CD4-positive, alpha-beta T cell (primary cell): ENCODE results near the gene ZNF423. TPM values are rescaled to one million over a fixed set of nuclear protein-coding genes. Genes with fewer than 3 reads are reported as not detected.

ENCODE experiments used
- ATAC-seq: fragments of 200-7000 bp; cut with Tn5 transposase; one replicate; pipeline ENCODE4 v1.10.0; 2022; ENCODE audit warnings: mild to moderate bottlenecking; ENCODE audit not compliant: poor library complexity
- CTCF ChIA-PET: fragments of 350-600 bp; sonication (Branson Sonifier 250); formaldehyde crosslinking; loops from one replicate; lab custom pipeline; 2021; ENCODE audit warnings: antibody characterized with exemption, inconsistent platforms; lab: Charles Lee
- POLR2A ChIA-PET: fragments of 350-600 bp; sonication (Branson Sonifier 250); formaldehyde crosslinking; loops from one replicate; lab custom pipeline; 2021; ENCODE audit warnings: antibody characterized with exemption, inconsistent platforms; lab: Charles Lee
- DNase-seq, 14 experiments: peaks; one replicate each; pipeline ENCODE4 v3.0.0-alpha.2; 2013 to 2020; ENCODE audit warnings: mixed read lengths in 2 of 14
- H3K27ac ChIP-seq, 2 donors: one replicate each; pipeline versions ENCODE4 v1.5.1 to v1.7.0; 2013; ENCODE audit warnings: low read length in 2 of 2, low read depth in 1 of 2, mild to moderate bottlenecking in 1 of 2
- H3K27me3 ChIP-seq, 2 experiments: 1 replicate in 1 of 2; 2 replicates in 1 of 2; pipeline versions ENCODE4 v1.6.1 to v1.7.0; 2013; ENCODE audit warnings: low read length in 2 of 2, control low read depth in 1 of 2, mild to moderate bottlenecking in 1 of 2, moderate library complexity in 1 of 2; ENCODE audit not compliant: insufficient read depth in 2 of 2, control insufficient read depth in 1 of 2
- H3K36me3 ChIP-seq: one replicate; pipeline ENCODE4 v1.6.1; 2013; ENCODE audit warnings: low read length, control low read depth; ENCODE audit not compliant: insufficient read depth
- H3K4me1 ChIP-seq: one replicate; pipeline ENCODE4 v1.6.1; 2013; ENCODE audit warnings: low read length, control low read depth; ENCODE audit not compliant: insufficient read depth
- H3K4me3 ChIP-seq: one replicate; pipeline ENCODE4 v1.5.1; 2013; ENCODE audit warnings: mild to moderate bottlenecking, low read length, moderate library complexity
- H3K9me3 ChIP-seq, 2 experiments: 1 replicate in 1 of 2; 2 replicates in 1 of 2; pipeline versions ENCODE4 v1.6.1 to v1.7.0; 2013; ENCODE audit warnings: low read length in 2 of 2, mild to moderate bottlenecking in 2 of 2, control low read depth in 1 of 2, moderate library complexity in 1 of 2; ENCODE audit not compliant: control insufficient read depth in 1 of 2, insufficient read depth in 1 of 2
- H3K27ac Mint-ChIP-seq: one replicate; pipeline ENCODE4 v1.8.0; 2020; ENCODE audit warnings: mixed read lengths
- H3K27me3 Mint-ChIP-seq: one replicate; pipeline ENCODE4 v1.8.0; 2021; ENCODE audit warnings: mixed read lengths
- H3K36me3 Mint-ChIP-seq: one replicate; pipeline ENCODE4 v1.8.0; 2021; ENCODE audit warnings: low read depth, mixed read lengths
- H3K4me1 Mint-ChIP-seq: one replicate; pipeline ENCODE4 v1.8.0; 2021; ENCODE audit warnings: low read depth, mixed read lengths
- H3K4me3 Mint-ChIP-seq: one replicate; pipeline ENCODE4 v1.8.0; 2020; ENCODE audit warnings: mild to moderate bottlenecking, mixed read lengths
- H3K9me3 Mint-ChIP-seq: one replicate; pipeline ENCODE4 v1.8.0; 2020; ENCODE audit warnings: mixed read lengths
- intact Hi-C, 2 experiments: fragments of 100-400 bp; cut with DNase I in 1 of 2; cut with micrococcal nuclease in 1 of 2; formaldehyde crosslinking; loops; one replicate each; pipeline versions ENCODE4 v1.15.1 to v1.9.0; 2023 to 2025; cut with DNase I, micrococcal nuclease
- total RNA-seq, 174 experiments: library from RNA in 2 of 174; stranded (reverse) in 2 of 174; gene quantifications; one replicate each; pipeline ENCODE4 v1.2.3 and lab custom pipeline; 2021 to 2026
- TF ChIP-seq, protein P1 (sequence below): fragments of 200-600 bp; IDR thresholded peaks from one replicate; pipeline ENCODE4 v1.8.0; 2022; ENCODE audit warnings: antibody characterized with exemption, mild to moderate bottlenecking

The ZNF423 gene
- total RNA-seq, 2 experiments from 2014 or later = not detected

DNA sequence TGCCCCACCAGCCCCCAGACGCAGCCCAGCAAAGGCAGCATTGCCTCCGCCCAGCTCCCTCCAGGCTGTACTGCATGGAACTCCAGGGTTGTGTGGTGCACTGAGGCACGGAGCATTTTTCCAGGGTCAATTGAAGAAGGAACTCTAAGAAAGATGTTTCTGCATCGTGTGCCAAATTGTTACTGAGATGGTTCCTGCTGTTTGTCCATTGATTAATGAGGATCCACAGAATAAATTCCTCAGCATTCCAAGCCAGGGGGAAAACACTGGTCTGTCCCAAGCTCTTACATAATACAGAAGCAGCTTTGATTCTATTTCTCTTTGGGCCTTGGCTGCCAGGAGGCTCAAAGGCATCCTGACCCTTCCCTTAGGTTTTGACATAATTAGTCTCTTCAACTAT lies 80.9 kb downstream of the ZNF423 start:
- no peaks in the 10 kb centered on the region for H3K4me1 ChIP-seq
- H3K27me3 ChIP-seq = no peaks in the 10 kb centered on the region
- ATAC-seq = no peak
- H3K9me3 ChIP-seq = no peaks in the 10 kb centered on the region
- H3K27me3 Mint-ChIP-seq = peaks cover 4% of the 10 kb centered on the region
- ChIA-PET CTCF (no interaction called here), POLR2A (no interaction called here)
- no peak overlapping the region for H3K4me3 Mint-ChIP-seq
- intact Hi-C loops = no loop called here
- no peaks in the 10 kb centered on the region for H3K9me3 Mint-ChIP-seq
- no peak overlapping the region for H3K27ac Mint-ChIP-seq
- no peak for DNase-seq
- H3K36me3 Mint-ChIP-seq = no peaks in the 10 kb centered on the region
- H3K36me3 ChIP-seq = no peaks in the 10 kb centered on the region
- no peak overlapping the region for H3K4me3 ChIP-seq
- no peak overlapping the region for H3K27ac ChIP-seq
- TF ChIP-seq, protein P1, sequence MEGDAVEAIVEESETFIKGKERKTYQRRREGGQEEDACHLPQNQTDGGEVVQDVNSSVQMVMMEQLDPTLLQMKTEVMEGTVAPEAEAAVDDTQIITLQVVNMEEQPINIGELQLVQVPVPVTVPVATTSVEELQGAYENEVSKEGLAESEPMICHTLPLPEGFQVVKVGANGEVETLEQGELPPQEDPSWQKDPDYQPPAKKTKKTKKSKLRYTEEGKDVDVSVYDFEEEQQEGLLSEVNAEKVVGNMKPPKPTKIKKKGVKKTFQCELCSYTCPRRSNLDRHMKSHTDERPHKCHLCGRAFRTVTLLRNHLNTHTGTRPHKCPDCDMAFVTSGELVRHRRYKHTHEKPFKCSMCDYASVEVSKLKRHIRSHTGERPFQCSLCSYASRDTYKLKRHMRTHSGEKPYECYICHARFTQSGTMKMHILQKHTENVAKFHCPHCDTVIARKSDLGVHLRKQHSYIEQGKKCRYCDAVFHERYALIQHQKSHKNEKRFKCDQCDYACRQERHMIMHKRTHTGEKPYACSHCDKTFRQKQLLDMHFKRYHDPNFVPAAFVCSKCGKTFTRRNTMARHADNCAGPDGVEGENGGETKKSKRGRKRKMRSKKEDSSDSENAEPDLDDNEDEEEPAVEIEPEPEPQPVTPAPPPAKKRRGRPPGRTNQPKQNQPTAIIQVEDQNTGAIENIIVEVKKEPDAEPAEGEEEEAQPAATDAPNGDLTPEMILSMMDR = no peak
- no peaks in the 10 kb centered on the region for H3K4me1 Mint-ChIP-seq

DNA sequence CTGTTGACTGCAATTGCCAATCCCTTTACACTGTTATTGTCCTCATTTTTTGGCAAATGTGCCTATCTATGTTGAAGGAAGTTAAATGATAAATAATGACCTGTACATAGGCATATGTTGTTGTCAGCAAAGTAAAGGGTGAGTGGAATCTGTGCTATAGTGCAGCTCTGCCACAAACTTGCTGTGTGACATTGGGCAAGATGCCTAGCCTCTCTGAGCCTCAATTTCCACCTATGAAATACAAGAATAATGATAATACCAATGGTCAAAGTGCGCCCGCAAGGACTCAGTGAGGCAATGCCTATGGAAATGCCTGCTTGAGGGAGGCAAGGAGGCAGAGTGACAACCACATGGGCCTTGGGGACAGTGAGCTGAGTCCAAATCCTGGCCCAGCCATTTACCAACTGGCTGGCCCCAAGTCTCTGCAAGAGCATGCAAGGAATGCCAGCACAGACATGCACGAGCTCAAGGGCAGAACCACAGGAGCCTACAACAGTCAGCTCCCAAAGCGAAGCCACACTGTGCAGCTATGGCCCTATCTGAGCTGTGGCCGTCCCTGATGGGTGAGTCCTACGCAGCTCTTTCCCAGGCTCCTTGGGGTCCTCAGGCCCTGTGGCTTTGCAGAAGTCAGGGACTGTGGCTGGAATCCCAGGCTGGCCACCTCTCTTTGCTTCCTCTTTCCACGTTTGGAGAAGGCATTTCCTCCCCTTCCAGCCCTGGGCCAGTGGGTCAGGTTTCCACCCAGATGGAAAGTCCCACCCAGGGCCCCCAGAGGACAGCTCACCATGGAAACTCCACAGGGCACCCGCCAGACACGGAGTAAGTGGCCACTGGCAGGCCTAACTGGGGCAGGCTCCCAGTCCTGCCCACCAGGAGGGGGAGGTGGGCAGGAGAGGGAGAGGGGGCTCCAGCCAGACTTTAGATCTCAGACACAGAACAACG lies 82.1 kb downstream of the ZNF423 start:
- ATAC-seq (no peak), DNase-seq (no peak)
- Mint-ChIP-seq H3K36me3 (no peaks in the 10 kb centered on the region), H3K27me3 (peaks cover 5% of the 10 kb centered on the region), H3K9me3 (no peaks in the 10 kb centered on the region), H3K27ac (no peak overlapping the region), H3K4me3 (no peak overlapping the region), H3K4me1 (no peaks in the 10 kb centered on the region)
- ChIA-PET POLR2A (no interaction called here), CTCF (no interaction called here)
- H3K9me3 ChIP-seq = no peaks in the 10 kb centered on the region
- H3K27ac ChIP-seq = no peak overlapping the region
- no peaks in the 10 kb centered on the region for H3K36me3 ChIP-seq
- H3K4me3 ChIP-seq = no peak overlapping the region
- intact Hi-C loops = no loop called here
- TF ChIP-seq, protein P1 = no peak
- H3K4me1 ChIP-seq = no peaks in the 10 kb centered on the region
- no peaks in the 10 kb centered on the region for H3K27me3 ChIP-seq

DNA sequence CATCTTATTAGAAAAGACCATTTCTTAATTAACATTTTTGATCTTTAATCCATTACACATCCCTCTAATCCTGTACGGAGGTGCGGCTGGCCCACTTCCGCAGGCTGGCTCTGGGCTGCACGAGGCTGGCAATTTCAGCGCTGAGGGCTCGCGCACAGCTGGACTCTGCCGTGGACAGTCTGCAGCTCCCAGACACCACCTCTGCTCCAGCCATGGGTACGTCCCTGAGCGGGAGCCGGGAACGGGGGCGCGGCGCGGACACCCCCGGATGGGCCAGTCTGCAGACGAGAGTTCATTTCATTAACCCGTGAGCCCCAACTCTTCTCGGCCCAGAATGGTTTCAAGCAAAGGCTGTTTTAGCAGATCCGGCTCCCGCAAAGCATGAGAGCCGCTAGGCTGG lies 87.9 kb downstream of the ZNF423 start:
- DNase-seq (no peak), ATAC-seq (no peak)
- no peaks in the 10 kb centered on the region for H3K9me3 ChIP-seq
- Mint-ChIP-seq H3K9me3 (no peaks in the 10 kb centered on the region), H3K4me1 (no peaks in the 10 kb centered on the region), H3K4me3 (no peak overlapping the region), H3K36me3 (no peaks in the 10 kb centered on the region), H3K27ac (no peak overlapping the region), H3K27me3 (peaks cover 5% of the 10 kb centered on the region)
- H3K27me3 ChIP-seq = no peaks in the 10 kb centered on the region
- intact Hi-C loops = no loop called here
- no peak overlapping the region for H3K4me3 ChIP-seq
- H3K4me1 ChIP-seq = no peaks in the 10 kb centered on the region
- CTCF ChIA-PET = no interaction called here
- H3K36me3 ChIP-seq = no peaks in the 10 kb centered on the region
- POLR2A ChIA-PET = no interaction called here
- TF ChIP-seq, protein P1 = no peak
- no peak overlapping the region for H3K27ac ChIP-seq
